Mesenchymal stem cell (in vitro differentiated cells and primary cell): ENCODE results near the gene CDC42BPB.

ENCODE experiments used
- DNase-seq: peaks from one replicate; pipeline ENCODE4 v3.0.0-alpha.2; 2013
- H2AFZ ChIP-seq: one replicate; pipeline ENCODE4 v1.6.1; 2013; ENCODE audit warnings: low read depth, mild to moderate bottlenecking, control low read depth, inconsistent platforms, low read length, moderate library complexity
- H2AK5ac ChIP-seq: 2 replicates; pipeline ENCODE4 v1.6.1; 2013; ENCODE audit warnings: low read length, moderate library complexity, mild to moderate bottlenecking, inconsistent platforms; ENCODE audit not compliant: severe bottlenecking
- H2BK120ac ChIP-seq: one replicate; pipeline ENCODE4 v1.6.1; 2013; ENCODE audit warnings: low read depth, mild to moderate bottlenecking, inconsistent platforms, low read length, moderate library complexity
- H2BK12ac ChIP-seq, 2 experiments: one replicate each; pipeline ENCODE4 v1.6.1; 2013; ENCODE audit warnings: inconsistent platforms in 2 of 2, low read length in 2 of 2, mild to moderate bottlenecking in 2 of 2, moderate library complexity in 2 of 2, control low read depth in 1 of 2
- H2BK15ac ChIP-seq: one replicate; pipeline ENCODE4 v1.6.1; 2013; ENCODE audit warnings: mild to moderate bottlenecking, low read depth, inconsistent platforms; ENCODE audit not compliant: poor library complexity, severe bottlenecking
- H2BK5ac ChIP-seq: 2 replicates; pipeline ENCODE4 v1.6.1; 2013; ENCODE audit warnings: low read depth, mild to moderate bottlenecking, low read length, control low read depth, inconsistent platforms; ENCODE audit not compliant: poor library complexity, severe bottlenecking
- H3K14ac ChIP-seq, 2 experiments: one replicate each; pipeline ENCODE4 v1.6.1; 2013; ENCODE audit warnings: inconsistent platforms in 2 of 2, low read length in 2 of 2, control low read depth in 1 of 2, mild to moderate bottlenecking in 1 of 2, moderate library complexity in 1 of 2
- H3K18ac ChIP-seq, 2 experiments: one replicate each; pipeline ENCODE4 v1.6.1; 2013; ENCODE audit warnings: inconsistent platforms in 2 of 2, low read length in 2 of 2, control low read depth in 1 of 2, low read depth in 1 of 2, mild to moderate bottlenecking in 1 of 2
- H3K23ac ChIP-seq, 2 experiments: one replicate each; pipeline ENCODE4 v1.6.1; 2013; ENCODE audit warnings: inconsistent platforms in 2 of 2, low read length in 2 of 2, mild to moderate bottlenecking in 2 of 2, moderate library complexity in 2 of 2, control low read depth in 1 of 2
- H3K27ac ChIP-seq: 2 replicates; pipeline ENCODE4 v1.5.1; 2013; ENCODE audit warnings: mild to moderate bottlenecking, moderate library complexity, low read length, control low read depth, inconsistent platforms; ENCODE audit not compliant: poor library complexity, severe bottlenecking
- H3K27me3 ChIP-seq, 2 experiments: 2 replicates each; pipeline versions ENCODE4 v1.6.1 to v1.7.0; 2013; ENCODE audit warnings: low read length in 2 of 2, mild to moderate bottlenecking in 2 of 2, moderate library complexity in 2 of 2, control low read depth in 1 of 2, inconsistent platforms in 1 of 2; ENCODE audit not compliant: control insufficient read depth in 1 of 2, insufficient read depth in 1 of 2
- H3K36me3 ChIP-seq, 2 experiments: 2 replicates each; pipeline versions ENCODE4 v1.6.1 to v1.7.0; 2013; ENCODE audit warnings: low read length in 2 of 2, control low read depth in 1 of 2, inconsistent platforms in 1 of 2, low read depth in 1 of 2, mild to moderate bottlenecking in 1 of 2; ENCODE audit not compliant: insufficient read depth in 2 of 2, control insufficient read depth in 1 of 2
- H3K4ac ChIP-seq, 2 experiments: one replicate each; pipeline ENCODE4 v1.6.1; 2013; ENCODE audit warnings: inconsistent platforms in 2 of 2, low read length in 2 of 2, mild to moderate bottlenecking in 2 of 2, moderate library complexity in 2 of 2, control low read depth in 1 of 2, low read depth in 1 of 2
- H3K4me1 ChIP-seq: 2 replicates; pipeline ENCODE4 v1.6.1; 2013; ENCODE audit warnings: low read depth, low read length, control low read depth; ENCODE audit not compliant: control insufficient read depth, insufficient read depth
- H3K4me2 ChIP-seq: 2 replicates; pipeline ENCODE4 v1.6.1; 2013; ENCODE audit warnings: low read length, mild to moderate bottlenecking, inconsistent platforms; ENCODE audit not compliant: poor library complexity, severe bottlenecking
- H3K4me3 ChIP-seq, 2 experiments: 2 replicates each; pipeline versions ENCODE4 v1.5.1 to v1.7.0; 2013; ENCODE audit warnings: low read length in 2 of 2, mild to moderate bottlenecking in 2 of 2, control low read depth in 1 of 2, low read depth in 1 of 2; ENCODE audit not compliant: insufficient read depth in 1 of 2
- H3K79me1 ChIP-seq: replicated peaks from 2 replicates; pipeline ENCODE4 v1.6.1; 2013; ENCODE audit warnings: mild to moderate bottlenecking, control low read depth, low read length, inconsistent platforms; ENCODE audit not compliant: poor library complexity, severe bottlenecking
- H3K9ac ChIP-seq: 2 replicates; pipeline ENCODE4 v1.7.0; 2013; ENCODE audit warnings: mild to moderate bottlenecking, low read length, moderate library complexity
- H3K9me3 ChIP-seq: 2 replicates; pipeline ENCODE4 v1.7.0; 2013; ENCODE audit warnings: mild to moderate bottlenecking, low read length; ENCODE audit not compliant: control insufficient read depth
- H4K8ac ChIP-seq: one replicate; pipeline ENCODE4 v1.6.1; 2013; ENCODE audit warnings: inconsistent platforms, mild to moderate bottlenecking, low read length, moderate library complexity
- H4K91ac ChIP-seq: one replicate; pipeline ENCODE4 v1.6.1; 2013; ENCODE audit warnings: mild to moderate bottlenecking, low read length, inconsistent platforms
- WGBS: methylation state at CpG from one replicate; pipeline ENCODE4 v1.1.7; 2013; ENCODE audit warnings: mixed read lengths; 5-methylcytosine and 5-hydroxymethylcytosine counted together

CDC42BPB gene

GRCh38 chr14:103002578-103003350 lies 54.6 kb downstream of the CDC42BPB start:
- Histone ChIP-seq H2AK5ac (no peak overlapping the region), H4K8ac (no peak overlapping the region), H2BK5ac (no peak overlapping the region)

GRCh38 chr14:103001651-103002396 lies 55.5 kb downstream of the CDC42BPB start:
- Histone ChIP-seq H3K18ac (no peak overlapping the region), H3K4me2 (no peak overlapping the region), H4K8ac (no peak overlapping the region), H2BK120ac (no peak overlapping the region), H3K79me1 (peaks cover 47% of the 10 kb centered on the region), H3K27me3 (no peaks in the 10 kb centered on the region), H3K4ac (no peak overlapping the region), H3K4me1 (peaks cover 15% of the 10 kb centered on the region), H2BK15ac (no peak overlapping the region), H3K4me3 (no peak overlapping the region), H2BK5ac (no peak overlapping the region), H3K14ac (no peak overlapping the region), H3K9me3 (no peaks in the 10 kb centered on the region), H2BK12ac (no peak overlapping the region), H3K27ac (no peak overlapping the region), H2AFZ (no peak overlapping the region), H3K23ac (no peak overlapping the region), H4K91ac (peak overlapping the region; percentile 25), H2AK5ac (no peak overlapping the region), H3K9ac (no peak overlapping the region), H3K36me3 (peaks cover 72 to 88% of the 10 kb centered on the region in 2 experiments)
- no peak for DNase-seq
- 95% methylated on average over 37 of the region's 37 CpGs for WGBS

More at GRCh38 chr14:103002578-103003350, 54.6 kb downstream of the CDC42BPB start:
- H3K9me3 ChIP-seq = no peaks in the 10 kb centered on the region
- no peak overlapping the region for H2AFZ ChIP-seq
- no peaks in the 10 kb centered on the region for H3K27me3 ChIP-seq
- H3K27ac ChIP-seq = no peak overlapping the region
- DNase-seq = no peak
- no peak overlapping the region for H3K18ac ChIP-seq
- H2BK12ac ChIP-seq = no peak overlapping the region
- peaks cover 72 to 88% of the 10 kb centered on the region in 2 experiments for H3K36me3 ChIP-seq
- H3K4me3 ChIP-seq = no peak overlapping the region
- no peak overlapping the region for H2BK15ac ChIP-seq
- no peak overlapping the region for H4K91ac ChIP-seq
- no peak overlapping the region for H2BK120ac ChIP-seq
- peaks cover 16% of the 10 kb centered on the region for H3K4me1 ChIP-seq
- no peak overlapping the region for H3K9ac ChIP-seq
- no peak overlapping the region for H3K23ac ChIP-seq
- H3K4me2 ChIP-seq = no peak overlapping the region
- WGBS = 96% methylated on average over 22 of the region's 22 CpGs
- H3K14ac ChIP-seq = no peak overlapping the region
- H3K79me1 ChIP-seq = peaks cover 50% of the 10 kb centered on the region
- H3K4ac ChIP-seq = no peak overlapping the region

- H3K4me2 ChIP-seq = no peak overlapping the region
- no peaks in the 10 kb centered on the region for H3K9me3 ChIP-seq
- peak overlapping the region; percentile 25 for H4K91ac ChIP-seq
- H3K14ac ChIP-seq = peak overlapping the region in 1 of 2 experiments; percentile 36
- no peak for DNase-seq
- no peak overlapping the region for H3K23ac ChIP-seq
- no peak overlapping the region for H2BK5ac ChIP-seq
- H2BK15ac ChIP-seq = no peak overlapping the region
- no peak overlapping the region for H3K4ac ChIP-seq
- H2BK120ac ChIP-seq = no peak overlapping the region
- H3K79me1 ChIP-seq = peaks cover 47% of the 10 kb centered on the region
- no peak overlapping the region for H3K4me3 ChIP-seq
- H4K8ac ChIP-seq = no peak overlapping the region
- H2BK12ac ChIP-seq = no peak overlapping the region
- no peak overlapping the region for H2AK5ac ChIP-seq
- no peak overlapping the region for H3K18ac ChIP-seq
- no peak overlapping the region for H3K27ac ChIP-seq
- H3K9ac ChIP-seq = no peak overlapping the region
- WGBS = 96% methylated on average over 18 of the region's 18 CpGs
- H3K36me3 ChIP-seq = peaks cover 72 to 89% of the 10 kb centered on the region in 2 experiments
- H2AFZ ChIP-seq = no peak overlapping the region
- peaks cover 15% of the 10 kb centered on the region for H3K4me1 ChIP-seq
- no peaks in the 10 kb centered on the region for H3K27me3 ChIP-seq
Measured at GRCh38 chr14:103001226-103001625, 56.1 kb downstream of the CDC42BPB start.

GRCh38 chr14:103000291-103000921 lies 56.9 kb downstream of the CDC42BPB start:
- 95% methylated on average over 21 of the region's 21 CpGs for WGBS
- Histone ChIP-seq H4K91ac (no peak overlapping the region), H3K4ac (no peak overlapping the region), H3K18ac (no peak overlapping the region), H3K23ac (no peak overlapping the region), H3K27ac (no peak overlapping the region), H3K27me3 (no peaks in the 10 kb centered on the region), H3K14ac (no peak overlapping the region), H2BK120ac (no peak overlapping the region), H3K36me3 (peaks cover 67 to 88% of the 10 kb centered on the region in 2 experiments), H3K4me2 (no peak overlapping the region), H2AK5ac (no peak overlapping the region), H2AFZ (no peak overlapping the region), H2BK12ac (no peak overlapping the region), H2BK5ac (no peak overlapping the region), H2BK15ac (no peak overlapping the region), H4K8ac (no peak overlapping the region), H3K79me1 (peaks cover 47% of the 10 kb centered on the region), H3K9ac (no peak overlapping the region), H3K4me1 (peaks cover 11% of the 10 kb centered on the region), H3K4me3 (no peak overlapping the region), H3K9me3 (no peaks in the 10 kb centered on the region)
- DNase-seq = no peak
